ENCODE measurements around the gene STRA6. TPM values are rescaled to one million over a fixed set of nuclear protein-coding genes. Genes with fewer than 3 reads are reported as not detected.

Gene STRA6
- total RNA-seq, 1 experiment from 2014 or later, result 0.54 TPM

- Histone ChIP-seq H3K27ac (ENCODE audit: low read depth, low read length) (no peak overlapping the region), H3K9me2 (ENCODE audit: insufficient read depth) (no peaks in the 10 kb centered on the region), H3K4me3 (replicated peaks in 1 of 2; ENCODE audit: low read depth in 1 of 2, low read length in 2 of 2) (no peak overlapping the region), H3K9ac (ENCODE audit: low read length) (no peak overlapping the region), H3K79me2 (ENCODE audit: insufficient read depth, low read length) (no peaks in the 10 kb centered on the region), H3K4me2 (ENCODE audit: low read length) (no peak overlapping the region), H4K20me1 (ENCODE audit: insufficient read depth) (no peaks in the 10 kb centered on the region), H3K9me3 (ENCODE audit: control insufficient read depth in 1 of 2, insufficient read depth in 1 of 2, low read depth in 1 of 2, low read length in 2 of 2) (no peaks in the 10 kb centered on the region), H3K36me3 (ENCODE audit: control insufficient read depth in 1 of 2, insufficient read depth in 2 of 2, low read length in 2 of 2) (no peaks in the 10 kb centered on the region), H3K4me1 (ENCODE audit: control insufficient read depth in 1 of 2, insufficient read depth in 2 of 2, low read length in 2 of 2) (peaks cover 27 to 35% of the 10 kb centered on the region in 2 experiments), H3K27me3 (ENCODE audit: insufficient read depth, low read length) (no peaks in the 10 kb centered on the region), H2AFZ (ENCODE audit: low read depth, low read length, poor library complexity, severe bottlenecking) (no peak overlapping the region)
- ATAC-seq, result no peak
- RAD21 ChIA-PET (ENCODE audit: low non-redundant PET in 1 of 2, low total read pairs in 2 of 2, uncharacterized antibody in 2 of 2, unreplicated experiment in 2 of 2), result no interaction called here
- intact Hi-C loops (cut with micrococcal nuclease), result no loop called here
- POLR2A ChIA-PET, result no interaction called here
- CTCF ChIA-PET, result interaction anchor here (1.5 kb wide), 1 partner anchor 62 kb away, joined by 3 read pairs; no protein-coding TSS in a partner anchor
- no peak for TF ChIP-seq YY1 (IDR thresholded peaks at IDR 0.05; ENCODE audit: extremely low read depth, insufficient replicate concordance, low read depth, low read length)
- no peak for TF ChIP-seq CTCF (IDR thresholded peaks at IDR 0.05 in 2 of 3, conservative IDR thresholded peaks at IDR 0.05 in 1 of 3; ENCODE audit: borderline replicate concordance in 1 of 3, insufficient read depth in 1 of 3, low read depth in 2 of 3, low read length in 2 of 3)
- TF ChIP-seq RAD21 (IDR thresholded peaks at IDR 0.05; ENCODE audit: low read depth), result no peak
- TF ChIP-seq ZBTB33 (IDR thresholded peaks at IDR 0.05; ENCODE audit: extremely low read depth, insufficient replicate concordance, low read length), result no peak
- TF ChIP-seq EGR1 (IDR thresholded peaks at IDR 0.05; ENCODE audit: low read depth), result no peak
- TF ChIP-seq TCF7L2 (IDR thresholded peaks at IDR 0.05; ENCODE audit: borderline replicate concordance, extremely low read depth, insufficient read depth, insufficient read length), result no peak
- no peak for TF ChIP-seq MAX (IDR thresholded peaks at IDR 0.05)
- BruUV-seq (replicated peaks), result no TSS peak
- DNase-seq (ENCODE audit: low read depth, low spot score), result no peak
Observed at GRCh38 chr15:74244822-74245341, 42.3 kb upstream of the STRA6 start.

Data from HCT116 (cell line).